Prostate gland (tissue), 2 donors: Measurements from ENCODE around the gene RRP8.

Source experiments
- CTCF ChIP-seq, 4 experiments: fragments of 200-600 bp in 2 of 4; fragments of 450-650 bp in 2 of 4; sonication (generic) in 2 of 4; IDR thresholded peaks; 1 replicate in 3 of 4; 2 replicates in 1 of 4; pipeline ENCODE4 v1.5.1; 2016 to 2019; ENCODE audit warnings: antibody characterized with exemption in 4 of 4, mild to moderate bottlenecking in 2 of 4, moderate library complexity in 2 of 4
- POLR2A ChIP-seq: fragments of 450-650 bp; IDR thresholded peaks from one replicate; pipeline ENCODE4 v1.6.1; 2016; ENCODE audit warnings: antibody characterized with exemption, mild to moderate bottlenecking

GRCh38 chr11:6623391-6624363 lies 20.3 kb upstream of the RRP8 start:
- TF ChIP-seq CTCF (IDR thresholded peaks at IDR 0.05) (no peak), POLR2A (no peak)
